Measurements from ENCODE around the gene BHLHA9.

Gene BHLHA9

DNA sequence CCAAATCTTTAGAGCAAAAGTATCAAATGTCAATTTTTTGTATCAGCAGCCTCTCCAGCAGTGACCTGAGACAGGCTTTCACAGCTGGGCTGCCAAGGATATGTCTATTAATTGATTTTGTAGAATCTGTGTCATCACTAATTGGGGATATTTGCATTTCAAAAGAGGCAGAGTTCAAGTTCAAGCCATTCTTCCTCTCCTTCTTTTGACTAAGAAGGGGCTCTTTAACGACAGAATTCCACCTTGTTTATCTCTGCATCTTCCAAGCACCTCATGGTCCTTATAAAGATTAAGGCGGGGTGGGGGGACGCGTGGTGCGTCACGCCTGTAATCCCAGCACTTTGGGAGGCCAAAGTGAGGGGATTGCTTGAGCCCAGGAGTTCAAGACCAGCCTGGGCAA, 15.2 kb upstream of the BHLHA9 start:
- DNase-seq (ENCODE audit: low read depth) = no peak

DNA sequence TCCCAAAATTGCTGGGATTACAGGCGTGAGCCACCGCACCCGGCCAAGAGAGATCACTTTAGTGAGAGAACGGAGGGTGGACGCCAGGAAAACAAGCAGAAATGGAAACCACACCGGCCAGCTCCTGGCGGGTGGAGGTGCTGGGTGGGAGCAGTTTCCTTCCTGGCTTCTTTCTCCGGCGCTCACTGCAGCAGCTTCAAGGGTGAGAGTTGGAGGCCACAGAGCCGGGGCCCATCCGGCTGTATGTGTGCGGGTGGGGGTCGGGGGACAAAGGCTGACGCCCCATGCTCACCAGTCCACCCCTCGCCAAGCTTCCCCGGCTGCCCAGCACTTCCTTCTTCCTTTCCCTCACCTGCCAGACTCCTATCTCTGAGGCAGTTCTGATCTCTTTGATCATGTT, 13.5 kb upstream of the BHLHA9 start:
- DNase-seq (ENCODE audit: low read depth) = no peak

GRCh38 chr17:1260086-1260769, 10.0 kb upstream of the BHLHA9 start:
- no peak for DNase-seq (ENCODE audit: low read depth)

- DNase-seq (ENCODE audit: low read depth) = no peak
Measured at GRCh38 chr17:1260770-1261161, 9.5 kb upstream of the BHLHA9 start.

DNA sequence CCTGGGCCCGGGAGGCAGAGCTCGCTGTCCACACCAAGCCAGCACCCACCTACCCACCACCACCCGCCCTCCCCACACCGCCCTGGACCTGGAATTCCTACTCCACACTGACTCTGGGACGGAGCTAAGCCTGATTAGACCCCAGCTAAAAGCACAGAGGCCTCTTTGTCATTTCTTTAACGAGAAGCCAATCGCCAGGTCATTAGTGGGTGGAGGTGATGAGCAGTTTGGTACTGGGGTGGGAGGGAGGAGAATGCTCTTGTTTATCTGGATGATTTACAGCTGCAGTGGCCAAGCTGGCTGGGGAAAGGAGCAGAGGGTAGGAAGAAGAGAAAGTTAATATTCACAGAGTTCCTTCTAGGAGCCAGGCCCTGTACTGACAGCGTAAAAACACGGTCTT, 6.0 kb upstream of the BHLHA9 start:
- no peak for DNase-seq (ENCODE audit: low read depth)

- no peak for DNase-seq (ENCODE audit: low read depth)
Measured at GRCh38 chr17:1267471-1267943, 2.7 kb upstream of the BHLHA9 start.

DNA sequence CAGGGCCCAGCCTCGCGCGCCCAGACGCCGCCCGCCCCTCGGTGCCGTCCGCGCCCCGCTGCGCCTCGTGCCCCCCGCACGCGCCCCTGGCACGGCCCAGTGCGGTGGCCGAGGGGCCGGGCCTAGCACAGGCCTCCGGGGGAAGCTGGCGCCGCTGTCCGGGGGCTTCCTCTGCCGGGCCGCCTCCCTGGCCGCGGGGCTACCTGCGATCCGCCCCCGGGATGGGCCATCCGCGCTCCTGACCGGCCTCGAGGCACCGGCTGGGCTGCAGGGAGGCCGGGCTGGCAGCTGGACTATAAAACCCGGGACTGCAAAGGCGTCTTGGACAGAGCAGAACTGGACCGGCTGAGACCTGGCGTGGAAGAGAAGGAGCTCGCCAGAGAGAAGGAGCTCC, 783 bp downstream of the BHLHA9 start:
- DNase-seq (ENCODE audit: low read depth) = no peak

GRCh38 chr17:1271441-1271840, 1.2 kb downstream of the BHLHA9 start:
- DNase-seq (ENCODE audit: low read depth) = no peak

- no peak for DNase-seq (ENCODE audit: low read depth)
Measured at GRCh38 chr17:1272701-1273100, 2.5 kb downstream of the BHLHA9 start.

- no peak for DNase-seq (ENCODE audit: low read depth)
Measured at GRCh38 chr17:1273492-1274244, 3.4 kb downstream of the BHLHA9 start.

DNA sequence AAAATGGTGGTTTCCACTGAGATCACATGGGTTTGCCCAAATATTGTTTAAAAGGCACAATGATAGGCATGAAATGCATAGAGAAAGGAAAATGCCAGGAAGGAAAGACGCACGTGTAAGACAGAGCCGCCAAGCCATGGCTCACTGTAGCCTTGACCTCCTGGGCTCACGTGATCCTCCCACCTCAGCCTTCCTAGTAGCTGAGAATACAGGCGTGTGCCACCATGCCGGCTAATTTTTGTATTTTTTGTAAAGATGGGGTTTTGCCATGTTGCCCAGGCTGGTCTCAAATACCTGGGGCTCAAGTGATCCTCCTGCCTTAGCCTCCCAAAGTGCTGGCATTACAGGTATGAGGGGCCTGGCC, 4.0 kb downstream of the BHLHA9 start:
- DNase-seq (ENCODE audit: low read depth) = no peak

GRCh38 chr17:1275205-1275961, 5.1 kb downstream of the BHLHA9 start:
- no peak for DNase-seq (ENCODE audit: low read depth)

DNA sequence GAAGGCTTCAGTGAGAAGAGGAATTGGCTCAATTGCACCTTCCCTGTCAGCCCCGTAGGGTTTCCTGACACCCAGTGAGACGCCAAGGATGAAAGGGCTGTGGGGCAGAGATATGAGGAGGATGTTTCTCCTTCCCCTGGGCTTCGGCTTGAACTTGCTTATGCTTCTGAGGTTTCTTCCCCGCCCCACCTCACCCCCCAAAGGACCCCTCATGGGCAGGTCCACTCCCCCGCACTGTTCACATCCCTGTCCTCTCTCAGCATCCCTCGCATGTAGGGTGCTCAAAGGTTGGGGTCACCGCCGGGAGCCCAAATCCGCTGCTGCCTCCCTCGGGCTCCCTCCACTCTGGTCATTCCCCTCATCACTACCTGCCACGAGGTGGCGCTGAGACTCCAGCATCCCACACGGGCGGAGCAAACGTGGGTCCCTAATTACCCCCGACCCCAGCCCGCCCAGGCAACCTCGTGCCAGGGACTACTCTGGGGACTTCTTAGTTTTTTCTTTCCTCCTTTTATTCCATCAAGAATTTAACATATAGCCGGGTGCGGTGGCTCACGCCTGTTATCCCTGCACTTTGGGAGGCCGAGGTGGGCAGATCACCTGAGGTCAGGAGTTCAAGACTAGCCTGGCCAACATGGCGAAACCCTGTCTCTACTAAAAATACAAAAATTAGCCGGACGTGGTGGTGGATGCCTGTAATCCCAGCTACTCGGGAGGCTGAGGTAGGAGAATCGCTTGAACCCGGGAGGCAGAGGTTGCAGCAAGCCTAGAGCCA, 5.9 kb downstream of the BHLHA9 start:
- peak; percentile 62 for DNase-seq (ENCODE audit: low read depth)

- DNase-seq (ENCODE audit: low read depth) = no peak
Measured at GRCh38 chr17:1280652-1281051, 10.4 kb downstream of the BHLHA9 start.

DNA sequence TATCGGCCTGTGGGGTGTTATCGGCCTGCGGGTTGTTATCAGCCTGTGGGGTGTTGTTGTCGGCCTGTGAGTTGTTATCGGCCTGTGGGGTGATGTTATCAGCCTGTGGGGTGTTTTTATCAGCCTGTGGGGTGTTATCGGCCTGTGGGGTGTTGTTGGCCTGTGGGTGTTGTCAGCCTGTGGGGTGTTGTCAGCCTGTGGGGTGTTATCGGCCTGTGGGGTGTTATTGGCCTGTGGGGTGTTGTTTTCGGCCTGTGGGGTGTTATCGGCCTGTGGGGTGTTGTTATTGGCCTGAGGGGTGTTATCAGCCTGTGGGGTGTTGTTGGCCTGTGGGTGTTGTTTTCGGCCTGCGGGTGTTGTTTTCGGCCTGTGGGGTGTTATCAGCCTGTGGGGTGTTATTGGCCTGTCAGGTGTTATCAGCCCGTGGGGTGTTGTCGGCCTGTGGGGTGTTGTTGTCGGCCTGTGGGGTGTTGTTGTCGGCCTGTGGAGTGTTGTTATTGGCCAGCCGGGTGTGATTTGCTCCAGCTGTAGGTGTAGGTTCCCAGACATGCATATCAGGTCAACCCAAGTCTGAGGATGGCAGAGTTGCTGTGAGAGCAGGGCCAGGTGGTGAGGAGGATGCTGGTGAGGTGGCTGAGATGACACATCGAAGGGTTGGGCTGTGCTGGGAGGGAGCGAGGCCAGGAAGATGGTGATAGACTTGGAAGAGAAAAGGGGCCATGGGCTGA, 16.3 kb downstream of the BHLHA9 start:
- DNase-seq (ENCODE audit: low read depth) = no peak

DNA sequence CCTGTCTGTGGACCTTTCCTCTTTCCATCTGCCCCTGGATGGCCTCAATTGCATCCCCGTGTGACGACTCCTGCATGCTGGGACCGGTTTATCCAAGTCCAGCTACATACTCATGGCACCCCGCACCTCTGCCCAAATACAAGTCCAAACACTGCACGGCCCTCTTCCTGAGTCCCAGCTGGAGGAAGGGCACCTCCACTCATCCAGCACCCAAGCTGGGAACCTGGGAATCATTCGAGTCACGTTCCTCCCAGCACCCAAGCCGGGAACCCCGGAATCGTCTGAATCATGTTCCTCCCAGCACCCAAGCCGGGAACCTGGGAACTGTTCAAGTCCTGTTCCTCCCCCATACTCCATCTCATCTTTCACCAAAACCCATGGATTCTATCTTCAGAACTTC, 19.5 kb downstream of the BHLHA9 start:
- no peak for DNase-seq (ENCODE audit: low read depth)

GRCh38 chr17:1290676-1291075, 20.4 kb downstream of the BHLHA9 start:
- no peak for DNase-seq (ENCODE audit: low read depth)

DNA sequence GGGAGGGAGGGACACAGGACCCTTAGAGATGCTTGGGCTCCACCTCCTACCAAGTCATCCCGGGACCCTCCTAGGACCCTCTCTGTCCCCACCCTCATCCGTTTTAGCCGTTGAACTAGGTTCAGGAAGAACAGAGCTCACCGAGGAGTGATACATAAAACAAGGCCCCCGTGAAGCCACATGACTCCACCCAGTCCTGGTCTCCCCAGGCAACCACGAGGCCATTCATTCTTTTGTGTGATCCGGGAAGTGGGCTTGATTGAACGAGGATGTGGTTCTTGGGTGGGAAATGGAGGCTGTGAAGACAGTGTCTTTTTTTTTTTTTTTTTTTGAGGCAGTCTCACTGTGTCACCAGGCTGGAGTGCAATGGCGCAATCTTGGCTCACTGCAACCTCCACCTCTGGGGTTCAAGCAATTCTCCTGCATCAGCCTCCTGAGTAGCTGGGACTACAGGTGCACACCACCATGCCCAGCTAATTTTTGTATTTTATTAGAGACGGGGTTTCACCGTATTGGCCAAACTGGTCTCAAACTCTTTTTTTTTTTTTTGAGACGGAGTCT, 24.0 kb downstream of the BHLHA9 start:
- peak; percentile 78 for DNase-seq (ENCODE audit: low read depth)

- peak; percentile 40 for DNase-seq (ENCODE audit: low read depth)
Measured at GRCh38 chr17:1298606-1299005, 28.4 kb downstream of the BHLHA9 start.

DNA sequence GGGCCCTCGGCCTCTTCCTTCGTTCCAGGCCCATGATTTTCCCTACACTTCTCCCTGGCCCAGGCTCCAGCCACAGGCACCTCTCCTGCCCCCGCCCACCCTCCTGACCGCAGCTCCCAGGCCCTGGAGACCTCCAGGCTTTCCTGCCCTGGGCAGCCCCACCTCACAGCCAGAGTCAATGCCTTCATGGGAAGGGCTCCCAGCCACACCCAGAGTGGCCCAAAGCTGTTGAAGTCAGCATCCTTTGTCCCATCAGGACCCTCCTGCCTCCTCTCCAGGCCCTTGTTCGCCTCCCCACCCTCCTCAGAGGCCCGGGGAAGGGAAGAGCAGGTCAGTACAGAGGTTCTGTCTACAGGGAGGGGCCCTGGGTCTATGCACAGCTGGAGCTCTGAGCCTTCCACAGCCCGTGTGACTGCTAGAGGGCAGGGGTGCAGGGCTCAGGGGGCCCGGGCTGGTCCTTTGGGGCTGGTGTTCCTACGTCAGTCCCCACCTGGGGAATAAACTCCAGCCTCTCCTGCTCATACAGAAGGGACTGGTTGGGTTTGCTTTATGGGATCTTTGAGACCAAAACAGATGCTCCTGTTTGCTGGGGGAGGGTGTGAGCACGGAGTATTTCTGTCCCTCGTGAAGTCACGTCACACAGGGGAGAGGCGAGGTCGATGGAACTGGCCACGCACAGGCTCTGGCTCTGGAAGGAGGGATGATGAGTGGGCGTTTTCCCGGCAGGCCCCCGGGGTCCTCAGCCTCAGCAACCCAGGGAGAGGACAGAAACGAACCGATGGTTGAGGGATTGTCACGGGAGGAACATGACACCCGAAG, 29.5 kb downstream of the BHLHA9 start:
- no peak for DNase-seq (ENCODE audit: low read depth)

Measured in T follicular helper cell (primary cell).